Upper lobe of left lung (tissue), 6 donors: Measurements from ENCODE around the gene TMC6. TPM values are rescaled to one million over a fixed set of nuclear protein-coding genes. Genes with fewer than 3 reads are reported as not detected.
"Not testable (repeated sequence)": the region's sequence is repeated elsewhere in the genome, so short reads cannot be mapped to it uniquely, and the experiment has no call there.

ENCODE experiments used
- ATAC-seq, 2 donors: fragments of 200-7000 bp; cut with Tn5 transposase; one replicate each; pipeline ENCODE4 v1.9.1; 2022; ENCODE audit warnings: mild to moderate bottlenecking in 2 of 2, moderate library complexity in 2 of 2; ENCODE audit not compliant: low FRiP score in 2 of 2
- DNase-seq, 2 donors: peaks; one replicate each; pipeline ENCODE4 v3.0.0-alpha.2; 2019 to 2020
- H3K27ac ChIP-seq, 4 donors: fragments of 200-600 bp; sonication (generic); one replicate each; pipeline ENCODE4 v1.5.1; 2016 to 2019
- H3K27me3 ChIP-seq, 4 donors: fragments of 200-600 bp; sonication (generic); one replicate each; pipeline ENCODE4 v1.5.1; 2017 to 2019
- H3K36me3 ChIP-seq, 4 donors: fragments of 200-600 bp; sonication (generic); one replicate each; pipeline ENCODE4 v1.5.1; 2016 to 2019
- H3K4me1 ChIP-seq, 4 donors: fragments of 200-600 bp; sonication (generic); one replicate each; pipeline ENCODE4 v1.5.1; 2018 to 2019
- H3K4me3 ChIP-seq, 4 donors: fragments of 200-600 bp; sonication (generic); one replicate each; pipeline ENCODE4 v1.5.1; 2017 to 2019; ENCODE audit warnings: mild to moderate bottlenecking in 2 of 4, moderate library complexity in 1 of 4
- H3K9me3 ChIP-seq, 4 donors: fragments of 200-600 bp; sonication (generic); one replicate each; pipeline ENCODE4 v1.5.1; 2018 to 2019
- EP300 ChIP-seq, 4 donors: sonication (generic); formaldehyde crosslinking; IDR thresholded peaks; one replicate each; pipeline ENCODE4 v1.5.1; 2017; ENCODE audit warnings: antibody characterized with exemption in 4 of 4, control low read depth in 2 of 4
- POLR2A ChIP-seq, 4 donors: fragments of 450-650 bp; IDR thresholded peaks; one replicate each; pipeline ENCODE4 v1.5.1; 2016 to 2017; ENCODE audit warnings: antibody characterized with exemption in 4 of 4, mild to moderate bottlenecking in 2 of 4
- POLR2AphosphoS5 ChIP-seq, 2 donors: sonication (generic); formaldehyde crosslinking; IDR thresholded peaks; one replicate each; pipeline ENCODE4 v1.5.1; 2017; ENCODE audit warnings: antibody characterized with exemption in 2 of 2
- WGBS, 2 donors: methylation state at CpG; one replicate each; pipeline ENCODE4 v1.1.5; 2017 to 2018; 5-methylcytosine and 5-hydroxymethylcytosine counted together
- total RNA-seq, 6 donors: library from RNA; depleted of rRNA in 4 of 6; stranded (reverse); fragments of >200 nt in 4 of 6; gene quantifications; one replicate each; pipeline versions ENCODE4 v1.1.0 to v1.2.1, GENCODE V29; 2016 to 2021
- TF ChIP-seq, protein P1 (sequence below), 6 experiments: fragments of 450-650 bp in 4 of 6; fragments of 200-600 bp in 2 of 6; sonication (generic) in 2 of 6; IDR thresholded peaks; one replicate each; pipeline ENCODE4 v1.5.1; 2016 to 2019; ENCODE audit warnings: antibody characterized with exemption in 6 of 6
- donor health status: DM: no; HTN: no; CAD: no; lungs with moderate emphysema.
- donor health status: DM: no; HTN: yes; CAD: no; lungs with severe emphysema.

Gene TMC6
- total RNA-seq, 6 donors from 2014 or later = 51.4 to 216 (median 195) TPM

DNA sequence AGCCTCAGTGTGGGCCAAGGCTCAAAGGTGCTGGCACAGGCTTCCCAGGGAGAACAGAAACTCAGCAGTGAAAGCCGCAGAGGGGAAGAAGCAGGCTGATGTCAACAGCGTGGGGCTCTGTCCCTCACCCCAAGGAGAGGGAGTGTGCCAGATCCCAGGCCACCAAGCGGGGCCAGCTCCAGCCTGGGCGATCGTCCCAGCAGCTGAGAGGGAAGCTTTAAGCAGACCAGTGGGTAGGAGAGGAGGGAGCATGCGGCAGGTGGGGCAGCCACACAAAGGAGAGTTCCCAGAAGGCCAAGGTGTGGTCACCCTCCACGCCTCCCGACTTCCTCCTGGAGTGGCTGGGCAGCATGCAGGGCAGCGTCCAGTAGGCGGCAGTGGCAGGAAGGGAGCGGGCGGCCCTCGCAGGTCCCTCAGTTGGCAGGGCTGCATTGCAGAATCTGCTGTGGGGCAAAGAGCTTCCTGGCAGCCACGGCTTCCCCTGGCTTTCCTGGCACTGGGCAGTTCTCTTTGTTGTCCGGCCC lies 45.9 kb upstream of the TMC6 start:
- DNase-seq (peak; percentile 93 to 98), ATAC-seq (peak; percentile 82 to 92)
- Histone ChIP-seq H3K27ac (peak overlapping the region; percentile 83 to 95 (median 92)), H3K9me3 (no peaks in the 10 kb centered on the region), H3K4me3 (peak overlapping the region in 2 of 4 donors; percentile 1 to 9), H3K27me3 (no peaks in the 10 kb centered on the region), H3K36me3 (peaks cover 0 to 31% (median 14%) of the 10 kb centered on the region in 4 donors), H3K4me1 (peaks cover 74 to 87% (median 83%) of the 10 kb centered on the region in 4 donors)
- WGBS, 2 donors = 7 to 10% methylated on average over 6 to 11 of the region's 15 CpGs
- TF ChIP-seq, protein P1, sequence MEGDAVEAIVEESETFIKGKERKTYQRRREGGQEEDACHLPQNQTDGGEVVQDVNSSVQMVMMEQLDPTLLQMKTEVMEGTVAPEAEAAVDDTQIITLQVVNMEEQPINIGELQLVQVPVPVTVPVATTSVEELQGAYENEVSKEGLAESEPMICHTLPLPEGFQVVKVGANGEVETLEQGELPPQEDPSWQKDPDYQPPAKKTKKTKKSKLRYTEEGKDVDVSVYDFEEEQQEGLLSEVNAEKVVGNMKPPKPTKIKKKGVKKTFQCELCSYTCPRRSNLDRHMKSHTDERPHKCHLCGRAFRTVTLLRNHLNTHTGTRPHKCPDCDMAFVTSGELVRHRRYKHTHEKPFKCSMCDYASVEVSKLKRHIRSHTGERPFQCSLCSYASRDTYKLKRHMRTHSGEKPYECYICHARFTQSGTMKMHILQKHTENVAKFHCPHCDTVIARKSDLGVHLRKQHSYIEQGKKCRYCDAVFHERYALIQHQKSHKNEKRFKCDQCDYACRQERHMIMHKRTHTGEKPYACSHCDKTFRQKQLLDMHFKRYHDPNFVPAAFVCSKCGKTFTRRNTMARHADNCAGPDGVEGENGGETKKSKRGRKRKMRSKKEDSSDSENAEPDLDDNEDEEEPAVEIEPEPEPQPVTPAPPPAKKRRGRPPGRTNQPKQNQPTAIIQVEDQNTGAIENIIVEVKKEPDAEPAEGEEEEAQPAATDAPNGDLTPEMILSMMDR (IDR thresholded peaks at IDR 0.05) = peak; percentile 70 to 97 (median 92)
- TF ChIP-seq POLR2AphosphoS5 (IDR thresholded peaks at IDR 0.05) (peak; percentile 89 to 93), EP300 (IDR thresholded peaks at IDR 0.05) (peak in 3 of 4 donors; percentile 80 to 91 (median 83)), POLR2A (IDR thresholded peaks at IDR 0.05) (peak in 2 of 4 donors; percentile 56 to 81)

DNA sequence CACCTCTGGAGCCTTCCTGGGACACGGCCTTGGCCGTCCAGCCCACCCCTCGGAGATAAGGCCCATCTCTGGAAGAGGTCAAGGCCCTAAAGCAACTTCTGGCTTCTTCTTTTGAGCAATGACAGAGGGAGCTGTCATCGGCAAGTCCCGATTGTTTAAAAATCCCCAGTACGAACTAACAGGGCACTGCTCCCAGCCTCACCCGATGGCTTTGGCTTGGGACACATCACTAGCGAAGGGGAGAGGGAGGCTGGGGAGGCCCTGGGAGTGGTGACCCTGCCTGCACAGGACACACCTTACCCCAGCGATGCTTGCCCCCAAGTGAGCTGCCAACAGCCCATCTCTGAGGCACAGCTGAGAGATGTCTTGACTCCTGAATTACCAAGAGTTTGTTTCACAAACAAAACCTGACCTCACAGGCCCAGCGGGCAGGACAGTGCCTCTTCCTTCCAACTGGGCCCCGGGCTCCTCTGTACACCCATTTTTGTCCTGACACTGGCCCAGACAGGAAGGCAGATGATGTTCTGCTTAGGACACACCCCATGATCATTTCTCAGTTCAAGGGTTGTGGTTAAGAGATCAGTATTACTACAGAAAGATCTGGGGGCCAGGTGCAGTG lies 44.7 kb upstream of the TMC6 start:
- no peaks in the 10 kb centered on the region for H3K27me3 ChIP-seq
- TF ChIP-seq POLR2A (IDR thresholded peaks at IDR 0.05) (peak in 1 of 4 donors; percentile 41), EP300 (IDR thresholded peaks at IDR 0.05) (no peak), POLR2AphosphoS5 (IDR thresholded peaks at IDR 0.05) (no peak)
- TF ChIP-seq, protein P1 (IDR thresholded peaks at IDR 0.05) = no peak
- no peaks in the 10 kb centered on the region for H3K9me3 ChIP-seq
- 56 to 72% methylated on average over 9 to 11 of the region's 11 CpGs for WGBS, 2 donors
- ATAC-seq (no peak), DNase-seq (no peak)
- peak overlapping the region in 1 of 4 donors; percentile 24 for H3K4me3 ChIP-seq
- peaks cover 0 to 31% (median 14%) of the 10 kb centered on the region in 4 donors for H3K36me3 ChIP-seq
- peak overlapping the region; percentile 83 to 95 (median 92) for H3K27ac ChIP-seq
- peaks cover 74 to 86% (median 78%) of the 10 kb centered on the region in 4 donors for H3K4me1 ChIP-seq

DNA sequence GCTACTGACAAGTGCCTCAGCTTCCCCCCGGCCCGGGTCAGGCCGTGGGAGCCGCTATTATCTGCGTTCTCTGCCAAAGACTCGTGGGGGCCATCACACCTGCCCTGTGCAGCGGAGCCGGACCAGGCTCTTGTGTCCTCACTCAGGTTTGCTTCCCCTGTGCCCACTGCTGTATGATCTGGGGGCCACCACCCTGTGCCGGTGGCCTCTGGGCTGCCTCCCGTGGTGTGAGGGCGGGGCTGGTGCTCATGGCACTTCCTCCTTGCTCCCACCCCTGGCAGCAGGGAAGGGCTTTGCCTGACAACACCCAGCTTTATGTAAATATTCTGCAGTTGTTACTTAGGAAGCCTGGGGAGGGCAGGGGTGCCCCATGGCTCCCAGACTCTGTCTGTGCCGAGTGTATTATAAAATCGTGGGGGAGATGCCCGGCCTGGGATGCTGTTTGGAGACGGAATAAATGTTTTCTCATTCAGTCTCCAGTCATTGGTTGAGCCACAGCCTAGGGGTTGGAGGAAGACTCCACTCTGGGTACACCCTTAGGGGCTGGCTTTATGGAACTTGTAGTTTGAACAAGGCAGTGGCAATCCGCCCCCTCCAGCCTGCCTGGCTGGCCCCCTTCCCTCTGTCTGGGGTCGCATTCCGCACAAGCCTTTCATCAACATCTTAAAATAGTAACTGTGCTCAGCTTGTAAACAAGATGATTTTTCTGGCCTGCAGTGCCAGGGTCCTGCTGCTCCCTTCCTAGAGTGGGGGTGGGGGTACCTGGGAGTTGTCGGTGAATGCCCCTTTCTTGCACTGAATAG lies 43.9 kb upstream of the TMC6 start:
- 26 to 28% methylated on average over 15 to 19 of the region's 19 CpGs for WGBS, 2 donors
- TF ChIP-seq POLR2AphosphoS5 (IDR thresholded peaks at IDR 0.05) = peak in 1 of 2 donors; percentile 75
- peak in 1 of 4 donors; percentile 50 for TF ChIP-seq POLR2A (IDR thresholded peaks at IDR 0.05)
- TF ChIP-seq, protein P1 (IDR thresholded peaks at IDR 0.05) = no peak
- TF ChIP-seq EP300 (IDR thresholded peaks at IDR 0.05) = no peak
- peak; percentile 84 to 88 for DNase-seq
- Histone ChIP-seq H3K27me3 (no peaks in the 10 kb centered on the region), H3K36me3 (peaks cover 0 to 31% (median 14%) of the 10 kb centered on the region in 4 donors), H3K4me1 (peaks cover 77 to 91% (median 83%) of the 10 kb centered on the region in 4 donors), H3K4me3 (peak overlapping the region in 2 of 4 donors; percentile 1 to 24), H3K27ac (peak overlapping the region; percentile 83 to 95 (median 92)), H3K9me3 (no peaks in the 10 kb centered on the region)
- peak in 1 of 2 donors; percentile 29 for ATAC-seq

DNA sequence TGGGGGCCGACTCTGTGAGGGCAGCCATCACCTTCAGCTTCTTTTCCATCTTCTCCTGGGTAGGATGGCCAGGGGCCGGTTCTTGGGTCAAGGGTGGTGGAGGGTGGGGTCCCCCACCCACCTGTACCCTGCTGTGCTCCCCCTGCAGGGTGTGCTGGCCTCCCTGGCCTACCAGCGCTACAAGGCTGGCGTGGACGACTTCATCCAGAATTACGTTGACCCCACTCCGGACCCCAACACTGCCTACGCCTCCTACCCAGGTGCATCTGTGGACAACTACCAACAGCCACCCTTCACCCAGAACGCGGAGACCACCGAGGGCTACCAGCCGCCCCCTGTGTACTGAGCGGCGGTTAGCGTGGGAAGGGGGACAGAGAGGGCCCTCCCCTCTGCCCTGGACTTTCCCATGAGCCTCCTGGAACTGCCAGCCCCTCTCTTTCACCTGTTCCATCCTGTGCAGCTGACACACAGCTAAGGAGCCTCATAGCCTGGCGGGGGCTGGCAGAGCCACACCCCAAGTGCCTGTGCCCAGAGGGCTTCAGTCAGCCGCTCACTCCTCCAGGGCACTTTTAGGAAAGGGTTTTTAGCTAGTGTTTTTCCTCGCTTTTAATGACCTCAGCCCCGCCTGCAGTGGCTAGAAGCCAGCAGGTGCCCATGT lies 43.2 kb upstream of the TMC6 start:
- DNase-seq, H3K27me3 ChIP-seq, ATAC-seq, H3K9me3 ChIP-seq: not testable (repeated sequence)
- Histone ChIP-seq H3K4me3 (peak overlapping the region in 2 of 4 donors; percentile 1 to 24), H3K4me1 (peaks cover 74 to 85% (median 79%) of the 10 kb centered on the region in 4 donors), H3K27ac (peak overlapping the region; percentile 83 to 95 (median 92)), H3K36me3 (peaks cover 0 to 31% (median 14%) of the 10 kb centered on the region in 4 donors)
- 78 to 87% methylated on average over 19 of the region's 19 CpGs for WGBS, 2 donors
